Tibial nerve (tissue), 4 donors: ENCODE results near the gene MCOLN2. TPM values are rescaled to one million over a fixed set of nuclear protein-coding genes. Genes with fewer than 3 reads are reported as not detected.

Experiments
- DNase-seq, 2 donors: peaks; one replicate each; pipeline ENCODE4 v3.0.0-alpha.2; 2019; ENCODE audit warnings: low spot score in 2 of 2
- H3K27ac ChIP-seq, 4 donors: fragments of 200-600 bp; sonication (generic) in 3 of 4; one replicate each; pipeline ENCODE4 v1.5.1; 2017 to 2019; ENCODE audit warnings: mild to moderate bottlenecking in 1 of 4
- H3K27me3 ChIP-seq, 2 donors: fragments of 200-600 bp; sonication (generic) in 1 of 2; one replicate each; pipeline versions ENCODE4 v1.5.1 to v1.6.0; 2017 to 2019
- H3K36me3 ChIP-seq, 3 donors: fragments of 200-600 bp; sonication (generic); one replicate each; pipeline ENCODE4 v1.5.1; 2018 to 2019
- H3K4me1 ChIP-seq, 4 donors: fragments of 200-600 bp; sonication (generic) in 3 of 4; one replicate each; pipeline ENCODE4 v1.5.1; 2017 to 2019
- H3K4me3 ChIP-seq, 4 donors: fragments of 200-600 bp; sonication (generic) in 3 of 4; one replicate each; pipeline ENCODE4 v1.5.1; 2017 to 2019; ENCODE audit warnings: mild to moderate bottlenecking in 1 of 4, moderate library complexity in 1 of 4
- H3K9me3 ChIP-seq, 4 donors: fragments of 200-600 bp; sonication (generic) in 3 of 4; one replicate each; pipeline ENCODE4 v1.5.1; 2017 to 2019
- CTCF ChIP-seq, 5 experiments: fragments of 200-600 bp in 3 of 5; fragments of 450-650 bp in 2 of 5; sonication (generic) in 3 of 5; IDR thresholded peaks; one replicate each; pipeline ENCODE4 v1.5.1; 2016 to 2019; ENCODE audit warnings: antibody characterized with exemption in 5 of 5, mild to moderate bottlenecking in 3 of 5, moderate library complexity in 2 of 5
- EP300 ChIP-seq, 2 donors: sonication (generic); formaldehyde crosslinking; IDR thresholded peaks; one replicate each; pipeline ENCODE4 v1.6.1; 2017; ENCODE audit warnings: antibody characterized with exemption in 2 of 2, mild to moderate bottlenecking in 1 of 2
- POLR2A ChIP-seq, 2 donors: fragments of 450-650 bp; IDR thresholded peaks; one replicate each; pipeline ENCODE4 v1.6.1; 2017; ENCODE audit warnings: antibody characterized with exemption in 2 of 2, mild to moderate bottlenecking in 2 of 2, moderate library complexity in 2 of 2
- WGBS, 2 donors: methylation state at CpG; one replicate each; pipeline ENCODE4 v1.1.5; 2018; 5-methylcytosine and 5-hydroxymethylcytosine counted together
- total RNA-seq, 4 donors: library from RNA; depleted of rRNA; stranded (reverse); fragments of >200 nt; gene quantifications; one replicate each; pipeline ENCODE4 v1.1.0, GENCODE V29; 2016

The MCOLN2 gene
- total RNA-seq, 4 donors from 2014 or later = 8.2 to 12.2 (median 9.8) TPM

- no peak for DNase-seq
- no peaks in the 10 kb centered on the region for H3K27me3 ChIP-seq
- no peak overlapping the region for H3K27ac ChIP-seq
- H3K4me3 ChIP-seq = no peak overlapping the region
- no peaks in the 10 kb centered on the region for H3K4me1 ChIP-seq
- no peaks in the 10 kb centered on the region for H3K9me3 ChIP-seq
- H3K36me3 ChIP-seq = no peaks in the 10 kb centered on the region
- WGBS, 2 donors = 1% methylated on average over 5 of the region's 5 CpGs
- no peak for TF ChIP-seq POLR2A (IDR thresholded peaks at IDR 0.05)
- peak; percentile 79 to 93 (median 87) for TF ChIP-seq CTCF (IDR thresholded peaks at IDR 0.05)
These were observed 60.6 kb downstream of the MCOLN2 start for GRCh38 chr1:84936116-84936810.

- Histone ChIP-seq H3K27me3 (no peaks in the 10 kb centered on the region), H3K4me3 (no peak overlapping the region), H3K4me1 (no peaks in the 10 kb centered on the region), H3K9me3 (no peaks in the 10 kb centered on the region), H3K36me3 (no peaks in the 10 kb centered on the region), H3K27ac (no peak overlapping the region)
- TF ChIP-seq POLR2A (IDR thresholded peaks at IDR 0.05) (no peak), EP300 (IDR thresholded peaks at IDR 0.05) (no peak), CTCF (IDR thresholded peaks at IDR 0.05) (no peak)
- DNase-seq = no peak
- WGBS, 2 donors = 72 to 82% methylated on average over 7 of the region's 7 CpGs
These were observed 63.8 kb downstream of the MCOLN2 start for GRCh38 chr1:84933011-84933611.

- TF ChIP-seq EP300 (IDR thresholded peaks at IDR 0.05) (no peak), CTCF (IDR thresholded peaks at IDR 0.05) (no peak), POLR2A (IDR thresholded peaks at IDR 0.05) (no peak)
- H3K4me3 ChIP-seq = no peak overlapping the region
- H3K27me3 ChIP-seq = no peaks in the 10 kb centered on the region
- no peaks in the 10 kb centered on the region for H3K36me3 ChIP-seq
- H3K27ac ChIP-seq = no peak overlapping the region
- no peaks in the 10 kb centered on the region for H3K9me3 ChIP-seq
- no peak for DNase-seq
- WGBS, 2 donors = 81 to 90% methylated on average over 2 of the region's 2 CpGs
- H3K4me1 ChIP-seq = no peaks in the 10 kb centered on the region
These were observed 66.1 kb downstream of the MCOLN2 start for GRCh38 chr1:84930831-84931230.

- no peak overlapping the region for H3K4me3 ChIP-seq
- H3K36me3 ChIP-seq = no peaks in the 10 kb centered on the region
- H3K4me1 ChIP-seq = no peaks in the 10 kb centered on the region
- TF ChIP-seq EP300 (IDR thresholded peaks at IDR 0.05) (no peak), POLR2A (IDR thresholded peaks at IDR 0.05) (no peak), CTCF (IDR thresholded peaks at IDR 0.05) (no peak)
- WGBS, 2 donors = 86 to 87% methylated on average over 4 of the region's 4 CpGs
- H3K27ac ChIP-seq = no peak overlapping the region
- no peak for DNase-seq
- H3K27me3 ChIP-seq = no peaks in the 10 kb centered on the region
- H3K9me3 ChIP-seq = no peaks in the 10 kb centered on the region
These were observed 66.6 kb downstream of the MCOLN2 start for GRCh38 chr1:84930329-84930728.

- TF ChIP-seq EP300 (IDR thresholded peaks at IDR 0.05) = no peak
- TF ChIP-seq POLR2A (IDR thresholded peaks at IDR 0.05) = no peak
- no peak for TF ChIP-seq CTCF (IDR thresholded peaks at IDR 0.05)
- DNase-seq = no peak
- no peaks in the 10 kb centered on the region for H3K4me1 ChIP-seq
- H3K4me3 ChIP-seq = no peak overlapping the region
- no peaks in the 10 kb centered on the region for H3K27me3 ChIP-seq
- no peak overlapping the region for H3K27ac ChIP-seq
- H3K9me3 ChIP-seq = no peaks in the 10 kb centered on the region
- H3K36me3 ChIP-seq = no peaks in the 10 kb centered on the region
- 36 to 44% methylated on average over 1 of the region's 1 CpG for WGBS, 2 donors
These were observed 67.3 kb downstream of the MCOLN2 start for GRCh38 chr1:84929581-84929980.
